Endothelial cell of umbilical vein (primary cell): ENCODE measurements around the gene NUP107. TPM values are rescaled to one million over a fixed set of nuclear protein-coding genes. Genes with fewer than 3 reads are reported as not detected.
A peak's percentile ranks its signal among the peaks of the same experiment; 100 is the strongest.

Experiments used
- BruUV-seq: library from RNA; stranded (reverse); fragments of 400-500 nt; replicated peaks from 2 replicates; lab custom pipeline; 2021; lab: Mats Ljungman, UMichigan
- CTCF ChIA-PET: fragments of 300-600, 350-600 bp; sonication (Branson Sonifier 250); formaldehyde crosslinking; loops from one replicate; lab custom pipeline; 2021; ENCODE audit warnings: antibody characterized with exemption, inconsistent platforms; lab: Charles Lee
- POLR2A ChIA-PET: fragments of 300-600, 350-600 bp; sonication (Branson Sonifier 250); formaldehyde crosslinking; loops from one replicate; lab custom pipeline; 2021; ENCODE audit warnings: antibody characterized with exemption, inconsistent platforms; lab: Charles Lee
- DNase-seq: peaks from one replicate; pipeline ENCODE4 v3.0.0-alpha.2; 2011; ENCODE audit warnings: low read depth, low spot score
- FAIRE-seq: peaks from 2 replicates; lab custom pipeline; 2011; peaks lifted over from hg19 to GRCh38; lab: Jason Lieb, UNC
- H2AFZ ChIP-seq: 2 replicates; pipeline ENCODE4 v1.6.0; 2012; ENCODE audit warnings: low read depth, low read length, control low read depth, inconsistent platforms
- H3K27ac ChIP-seq: 2 replicates; pipeline ENCODE4 v1.5.1; 2011; ENCODE audit warnings: low read depth, mild to moderate bottlenecking, control low read depth, low read length, moderate library complexity; ENCODE audit not compliant: insufficient read depth
- H3K27me3 ChIP-seq, 2 experiments: 2 replicates each; pipeline versions ENCODE4 v1.6.0 to v1.6.1; 2011; ENCODE audit warnings: low read length in 2 of 2, mixed read lengths in 1 of 2; ENCODE audit not compliant: control insufficient read depth in 2 of 2, insufficient read depth in 2 of 2
- H3K36me3 ChIP-seq, 2 experiments: 2 replicates in 1 of 2; 3 replicates in 1 of 2; pipeline ENCODE4 v1.5.1; 2011; ENCODE audit warnings: low read length in 2 of 2, mild to moderate bottlenecking in 1 of 2, moderate library complexity in 1 of 2; ENCODE audit not compliant: control insufficient read depth in 2 of 2, insufficient read depth in 2 of 2; ENCODE audit errors: extremely low read depth in 1 of 2
- H3K4me1 ChIP-seq: 3 replicates; pipeline ENCODE4 v1.5.1; 2011; ENCODE audit warnings: mild to moderate bottlenecking, low read length; ENCODE audit not compliant: control insufficient read depth, insufficient read depth; ENCODE audit errors: extremely low read depth
- H3K4me2 ChIP-seq: 2 replicates; pipeline ENCODE4 v1.6.1; 2011; ENCODE audit warnings: low read length, control low read depth, mixed read lengths; ENCODE audit not compliant: insufficient read depth
- H3K4me3 ChIP-seq, 3 experiments: fragments of 200-600 bp in 1 of 3; sonication (generic), shearing (Covaris generic) in 1 of 3; replicated peaks in 1 of 3; 2 replicates each; pipeline ENCODE4 v1.5.1; 2011 to 2016; ENCODE audit warnings: control low read depth in 3 of 3, low read length in 3 of 3, mild to moderate bottlenecking in 2 of 3, inconsistent platforms in 1 of 3, low read depth in 1 of 3, moderate library complexity in 1 of 3; ENCODE audit not compliant: insufficient read depth in 1 of 3
- H3K79me2 ChIP-seq: 2 replicates; pipeline ENCODE4 v1.6.0; 2012; ENCODE audit warnings: low read length, inconsistent platforms; ENCODE audit not compliant: control insufficient read depth, insufficient read depth
- H3K9ac ChIP-seq: replicated peaks from 2 replicates; pipeline ENCODE3; 2011; ENCODE audit warnings: low read length, control low read depth; ENCODE audit not compliant: insufficient read depth; ENCODE audit errors: extremely low read depth
- H3K9me1 ChIP-seq: replicated peaks from 3 replicates; pipeline ENCODE4 v1.6.0; 2011; ENCODE audit warnings: mild to moderate bottlenecking, low read length; ENCODE audit not compliant: control insufficient read depth, insufficient read depth; ENCODE audit errors: extremely low read depth
- H3K9me3 ChIP-seq: replicated peaks from 2 replicates; pipeline ENCODE4 v1.5.1; 2012; ENCODE audit warnings: low read length, inconsistent platforms; ENCODE audit not compliant: control insufficient read depth, insufficient read depth
- H4K20me1 ChIP-seq: replicated peaks from 2 replicates; pipeline ENCODE3; 2011; ENCODE audit warnings: mild to moderate bottlenecking, low read length; ENCODE audit not compliant: control insufficient read depth, insufficient read depth; ENCODE audit errors: extremely low read depth
- CTCF ChIP-seq, 2 donors: IDR thresholded peaks; 1 replicate in 1 of 2; 2 replicates in 1 of 2; pipeline ENCODE4 v1.5.1; 2011; ENCODE audit warnings: low read length in 2 of 2, mild to moderate bottlenecking in 2 of 2, moderate library complexity in 2 of 2, control low read depth in 1 of 2, inconsistent platforms in 1 of 2, low read depth in 1 of 2; ENCODE audit not compliant: insufficient read depth in 1 of 2; ENCODE audit errors: extremely low read depth in 1 of 2
- EZH2 ChIP-seq: IDR thresholded peaks from 2 replicates; pipeline ENCODE4 v1.6.1; 2012; ENCODE audit warnings: borderline replicate concordance, low read depth, mild to moderate bottlenecking, moderate library complexity, low read length, inconsistent platforms; ENCODE audit not compliant: severe bottlenecking
- FOS ChIP-seq: IDR thresholded peaks from 2 replicates; pipeline ENCODE4 v1.6.1; 2011; ENCODE audit warnings: mild to moderate bottlenecking, low read length, moderate library complexity, borderline replicate concordance; ENCODE audit not compliant: insufficient read depth
- GATA2 ChIP-seq: IDR thresholded peaks from 2 replicates; pipeline ENCODE4 v1.7.0; 2011; ENCODE audit warnings: low read depth, mild to moderate bottlenecking, moderate library complexity, mixed read lengths, low read length; ENCODE audit not compliant: insufficient read length, insufficient read depth
- JUN ChIP-seq: IDR thresholded peaks from 2 replicates; pipeline ENCODE4 v1.6.1; 2011; ENCODE audit warnings: borderline replicate concordance, low read depth; ENCODE audit not compliant: insufficient read length, insufficient read depth
- MAX ChIP-seq: IDR thresholded peaks from 2 replicates; pipeline ENCODE4 v1.6.1; 2011; ENCODE audit not compliant: insufficient read depth, insufficient read length
- MYC ChIP-seq: IDR thresholded peaks from one replicate; pipeline ENCODE4 v1.6.1; 2011; ENCODE audit warnings: mild to moderate bottlenecking, low read depth, low read length
- POLR2A ChIP-seq: IDR thresholded peaks from 2 replicates; pipeline ENCODE4 v1.6.1; 2012; ENCODE audit warnings: low read depth, mild to moderate bottlenecking, control low read depth, low read length
- POLR2AphosphoS5 ChIP-seq: IDR thresholded peaks from 2 replicates; pipeline ENCODE4 v1.6.1; 2012; ENCODE audit warnings: low read depth, mild to moderate bottlenecking, control low read depth, low read length, moderate library complexity; ENCODE audit not compliant: insufficient read depth
- dilution Hi-C: fragments of 300-500 bp; cut with MboI; formaldehyde crosslinking; loops from one replicate; pipeline ENCODE4 v1.15.0; 2019; ENCODE audit warnings: low sequenced_read_pairs; ENCODE audit not compliant: extremely low pct_ligation_motif_present
- intact Hi-C: fragments of 100-400 bp; cut with micrococcal nuclease; formaldehyde crosslinking; loops from one replicate; pipeline ENCODE4 v1.10.0; 2022
- polyA plus RNA-seq, 4 experiments: library from polyadenylated mRNA; depleted of rRNA in 3 of 4; stranded (reverse) in 3 of 4; unstranded in 1 of 4; fragments of >200 nt; gene quantifications; 2 replicates each; pipeline versions ENCODE4 v1.2.1 to v1.2.3, GENCODE V29; 2011 to 2012; ENCODE audit warnings: missing spikeins in 1 of 4
- total RNA-seq: library from RNA; stranded (reverse); gene quantifications from 2 replicates; pipeline ENCODE4 v1.2.3, GENCODE V29; 2021

NUP107 gene
- total and polyA plus RNA-seq, 2 donors (not counting 3 experiments of a cell fraction or from before 2014, with no cell fraction given) = 24.0 to 78.7 TPM

DNA sequence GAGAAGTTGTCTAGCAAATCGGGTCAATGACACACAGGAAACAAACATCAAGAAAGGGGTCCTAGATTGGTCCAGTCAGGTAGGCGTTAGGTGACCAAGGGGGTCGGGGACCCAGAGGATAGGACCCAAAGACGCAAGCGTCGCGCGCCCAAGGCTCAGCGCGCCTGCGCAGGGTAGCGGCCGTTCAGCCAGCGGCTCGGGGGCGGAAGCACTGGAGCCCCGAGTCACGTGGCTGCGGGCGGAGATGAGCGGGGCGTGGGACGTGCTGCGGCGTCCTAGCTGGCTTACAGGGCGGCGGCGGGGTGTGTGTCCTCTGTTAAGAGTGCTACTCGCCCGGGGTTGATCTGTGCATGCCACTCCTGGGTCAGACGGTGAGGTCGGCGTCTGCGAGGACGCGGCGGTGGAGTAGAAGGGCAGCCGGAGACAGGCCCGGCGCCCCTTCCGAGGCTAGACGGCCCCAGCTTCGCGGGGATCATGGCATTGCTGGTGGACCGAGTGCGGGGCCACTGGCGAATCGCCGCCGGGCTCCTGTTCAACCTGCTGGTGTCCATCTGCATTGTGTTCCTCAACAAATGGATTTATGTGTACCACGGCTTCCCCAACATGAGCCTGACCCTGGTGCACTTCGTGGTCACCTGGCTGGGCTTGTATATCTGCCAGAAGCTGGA is 59.3 kb downstream of the NUP107 start, which contains the start of gene SLC35E3:
TSS of gene SLC35E3 (plus strand) at position 273 of the 668 bp plus-strand sequence. CDS start at position 475, 202 bp downstream.
- Histone ChIP-seq H3K9me3 (no peaks in the 10 kb centered on the region), H3K27me3 (no peaks in the 10 kb centered on the region), H3K79me2 (no peaks in the 10 kb centered on the region), H3K36me3 (peaks cover 2 to 7% of the 10 kb centered on the region in 2 experiments), H4K20me1 (no peaks in the 10 kb centered on the region), H3K27ac (peak within 1 kb of the TSS; percentile 25), H2AFZ (peak within 1 kb of the TSS; percentile 79), H3K4me1 (peaks cover 16% of the 10 kb centered on the region), H3K4me2 (peak within 1 kb of the TSS; percentile 96), H3K9me1 (no peaks in the 10 kb centered on the region), H3K4me3 (peak within 1 kb of the TSS; percentile 7 to 87 (median 64)), H3K9ac (peak within 1 kb of the TSS; percentile 73)
- BruUV-seq = TSS peak; percentile 56
- DNase-seq (peak; percentile 85), FAIRE-seq (peak; percentile 76)
- intact Hi-C loops = loop anchor here (1.0 to 5.0 kb wide), 4 partner anchors 41 to 387 kb away; partner anchors contain the start of genes MDM2 and RAP1B
- TF ChIP-seq JUN = no peak
- TF ChIP-seq FOS = no peak
- no peak for TF ChIP-seq GATA2
- peak; percentile 79 for TF ChIP-seq POLR2A
- TF ChIP-seq MAX = peak; percentile 86
- no peak for TF ChIP-seq CTCF (IDR thresholded peaks at IDR 0.05; ENCODE audit: extremely low read depth in 1 of 2, insufficient read depth in 1 of 2, low read depth in 1 of 2, low read length in 2 of 2)
- no peak for TF ChIP-seq MYC
- no peak for TF ChIP-seq EZH2
- peak; percentile 92 for TF ChIP-seq POLR2AphosphoS5
- dilution Hi-C loops = no loop called here
- ChIA-PET CTCF (interaction anchor here (0.6 to 3.0 kb wide), 8 partner anchors 29 to 390 kb away, joined by 3 to 15 read pairs (median 7); partner anchors contain the start of gene MDM2), POLR2A (interaction anchor here (0.5 to 1.2 kb wide), 5 partner anchors 59 to 91 kb away, joined by 3 to 6 read pairs (median 4); partner anchors contain the start of gene MDM2)
